BJ (cell line): ENCODE measurements around the gene WAC. TPM values are rescaled to one million over a fixed set of nuclear protein-coding genes. Genes with fewer than 3 reads are reported as not detected.

Experiments used
- CTCF ChIA-PET: fragments of 350-600 bp; formaldehyde crosslinking; extraction: SDS; loops from one replicate; lab custom pipeline; 2021; ENCODE audit warnings: antibody characterized with exemption, inconsistent platforms; lab: Yijun Ruan, JAX
- POLR2A ChIA-PET: fragments of 300-600 bp; sonication (Branson Sonifier 250); formaldehyde crosslinking; extraction: SDS; loops from one replicate; lab custom pipeline; 2021; ENCODE audit warnings: antibody characterized with exemption; lab: Charles Lee
- DNase-seq: peaks from one replicate; pipeline ENCODE4 v3.0.0-alpha.2; 2011; ENCODE audit warnings: low read depth
- H3K27me3 ChIP-seq: 2 replicates; pipeline ENCODE4 v1.6.0; 2011; ENCODE audit warnings: low read length; ENCODE audit not compliant: control insufficient read depth, insufficient read depth
- H3K36me3 ChIP-seq: 2 replicates; pipeline ENCODE4 v1.5.1; 2011; ENCODE audit warnings: low read length; ENCODE audit not compliant: control insufficient read depth, insufficient read depth
- H3K4me3 ChIP-seq: 2 replicates; pipeline ENCODE4 v1.5.1; 2011; ENCODE audit warnings: low read depth, mild to moderate bottlenecking, control low read depth, low read length
- CTCF ChIP-seq: IDR thresholded peaks from 2 replicates; pipeline ENCODE4 v1.5.1; 2011; ENCODE audit warnings: low read depth, mild to moderate bottlenecking, control low read depth, inconsistent platforms, low read length, moderate library complexity; ENCODE audit not compliant: insufficient read depth
- polyA plus RNA-seq: library from polyadenylated mRNA; depleted of rRNA; stranded (reverse); fragments of >200 nt; gene quantifications from 2 replicates; pipeline ENCODE4 v1.2.3, GENCODE V29; 2011; rRNA removed
- small RNA-seq: library from RNA; depleted of rRNA; stranded (forward); fragments of <200 nt; gene quantifications from one replicate; pipeline ENCODE3, GENCODE V24; 2012; ENCODE audit warnings: low replicate concordance, low read depth; ENCODE audit not compliant: insufficient read length

WAC gene
- polyA plus RNA-seq, 1 experiment: 47.7 TPM

GRCh38 chr10:28668363-28669226, 135.7 kb downstream of the WAC start:
- DNase-seq: no peak
- peak overlapping the region; percentile 23 for H3K4me3 ChIP-seq
- CTCF ChIA-PET: interaction anchor here (0.6 to 1.4 kb wide), 3 partner anchors 177 to 636 kb away, joined by 3 to 4 read pairs (median 4); no protein-coding TSS in a partner anchor
- POLR2A ChIA-PET: no interaction called here
- peaks cover 24% of the 10 kb centered on the region for H3K27me3 ChIP-seq
- TF ChIP-seq CTCF: no peak
- no peaks in the 10 kb centered on the region for H3K36me3 ChIP-seq

GRCh38 chr10:28669227-28670173, 136.6 kb downstream of the WAC start:
- no peak for DNase-seq
- Histone ChIP-seq H3K4me3 (no peak overlapping the region; the same call in 1 of the 2 replicates), H3K27me3 (peaks cover 24% of the 10 kb centered on the region), H3K36me3 (no peaks in the 10 kb centered on the region)
- ChIA-PET POLR2A (no interaction called here), CTCF (interaction anchor here (0.6 to 1.1 kb wide), 3 partner anchors 178 to 635 kb away, joined by 3 to 4 read pairs (median 3); no protein-coding TSS in a partner anchor)
- TF ChIP-seq CTCF: no peak

Small RNA genes lying within 50 kb of the gene (small RNA-seq; reads per million reads assigned to genes)
- gene RNU4ATAC6P: not detected
- not detected for gene RNU6-1067P

Other genes starting within 250 kb of the WAC start
- 1.0 and 1.8 TPM in 2 replicates for gene MPP7, start 230.1 kb upstream of the WAC start, polyA plus RNA-seq
- gene BAMBI, start 144.4 kb downstream of the WAC start, polyA plus RNA-seq: 5.1 and 6.0 TPM in 2 replicates